Endodermal cell (in vitro differentiated cells): ENCODE results near the gene EFNA5. TPM values are rescaled to one million over a fixed set of nuclear protein-coding genes. Genes with fewer than 3 reads are reported as not detected.

ENCODE experiments used
- DNase-seq: peaks from one replicate; pipeline ENCODE4 v3.0.0-alpha.2; 2017
- H3K27ac ChIP-seq: 2 replicates; pipeline ENCODE4 v1.5.1; 2013; ENCODE audit warnings: mild to moderate bottlenecking, low read depth, low read length, moderate library complexity
- H3K27me3 ChIP-seq: 2 replicates; pipeline ENCODE4 v1.6.1; 2013; ENCODE audit warnings: mild to moderate bottlenecking, low read length, moderate library complexity; ENCODE audit not compliant: insufficient read depth, control insufficient read depth, poor library complexity, severe bottlenecking
- H3K36me3 ChIP-seq: 2 replicates; pipeline ENCODE4 v1.7.0; 2013; ENCODE audit warnings: mild to moderate bottlenecking, low read length, moderate library complexity; ENCODE audit not compliant: control insufficient read depth, insufficient read depth
- H3K4me1 ChIP-seq: one replicate; pipeline ENCODE4 v1.7.0; 2013; ENCODE audit warnings: low read length; ENCODE audit not compliant: control insufficient read depth, insufficient read depth
- H3K4me3 ChIP-seq: 2 replicates; pipeline ENCODE4 v1.5.1; 2013; ENCODE audit warnings: mild to moderate bottlenecking, low read length, moderate library complexity
- H3K9ac ChIP-seq: 2 replicates; pipeline ENCODE4 v1.6.1; 2013; ENCODE audit warnings: mild to moderate bottlenecking, low read length, moderate library complexity; ENCODE audit not compliant: poor library complexity, severe bottlenecking; ENCODE audit errors: extremely low read depth
- H3K9me3 ChIP-seq: 2 replicates; pipeline ENCODE4 v1.6.1; 2013; ENCODE audit warnings: mild to moderate bottlenecking, low read length, moderate library complexity; ENCODE audit not compliant: control insufficient read depth
- H3K27ac Mint-ChIP-seq: 2 replicates; pipeline ENCODE4 v1.8.0; 2020; ENCODE audit warnings: mixed read lengths
- H3K27me3 Mint-ChIP-seq: 2 replicates; pipeline ENCODE4 v1.8.0; 2021; ENCODE audit warnings: mild to moderate bottlenecking, mixed read lengths; ENCODE audit not compliant: insufficient read depth
- H3K36me3 Mint-ChIP-seq: 2 replicates; pipeline ENCODE4 v1.8.0; 2020; ENCODE audit warnings: low read depth, mixed read lengths
- H3K4me1 Mint-ChIP-seq: 2 replicates; pipeline ENCODE4 v1.8.0; 2020; ENCODE audit warnings: mixed read lengths
- H3K4me3 Mint-ChIP-seq: 2 replicates; pipeline ENCODE4 v1.8.0; 2020; ENCODE audit warnings: mild to moderate bottlenecking, moderate library complexity, mixed read lengths
- H3K9me3 Mint-ChIP-seq: 2 replicates; pipeline ENCODE4 v1.8.0; 2020; ENCODE audit warnings: mild to moderate bottlenecking, mixed read lengths
- WGBS, 2 experiments: methylation state at CpG; one replicate each; pipeline versions ENCODE4 v1.1.5 to v1.1.7; 2013; ENCODE audit warnings: missing lambda C conversion rate in 2 of 2, mixed read lengths in 1 of 2; ENCODE audit not compliant: insufficient coverage in 1 of 2, insufficient read length in 1 of 2; 5-methylcytosine and 5-hydroxymethylcytosine counted together
- total RNA-seq, 2 donors: library from RNA; stranded (reverse); fragmentation: NEBNext Ultra II Directional in 1 of 2; extraction: Animal tissue kit (Norgen Biotek cat#: 25700) in 1 of 2; gene quantifications; 2 replicates in 1 of 2; 3 replicates in 1 of 2; pipeline ENCODE4 v1.2.1, GENCODE V29; 2021
- TF ChIP-seq, protein P1 (sequence below): fragments of 200-600 bp; sonication (generic); conservative IDR thresholded peaks from 2 replicates; pipeline ENCODE4 v1.5.0; 2021; ENCODE audit warnings: antibody characterized with exemption, mild to moderate bottlenecking

The EFNA5 gene
- total RNA-seq, 2 donors from 2014 or later, result 53.3 to 63.1 TPM

DNA sequence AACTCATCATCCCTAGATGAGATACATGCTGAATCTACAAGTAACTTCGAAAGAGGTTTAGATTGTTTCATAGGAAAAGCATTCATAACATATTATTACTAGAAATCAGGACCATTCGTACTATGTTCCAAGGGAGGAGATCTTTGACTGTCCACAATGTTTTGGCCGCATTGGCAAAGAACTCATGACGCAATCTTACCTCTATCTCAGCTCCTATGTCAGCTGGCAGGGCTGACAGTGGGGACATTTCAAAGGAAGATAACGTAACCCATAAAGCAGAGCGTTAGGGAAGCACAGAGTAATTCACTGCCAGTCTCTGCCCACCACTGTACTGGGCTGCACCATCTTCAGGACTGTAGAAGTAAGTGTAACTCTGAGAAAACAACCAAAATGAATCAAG lies 69.7 kb downstream of the EFNA5 start:
- Mint-ChIP-seq H3K27ac (no peak overlapping the region), H3K9me3 (no peaks in the 10 kb centered on the region), H3K4me1 (peaks cover 40% of the 10 kb centered on the region), H3K27me3 (no peaks in the 10 kb centered on the region), H3K4me3 (no peak overlapping the region), H3K36me3 (peaks cover 2% of the 10 kb centered on the region)
- Histone ChIP-seq H3K27me3 (no peaks in the 10 kb centered on the region), H3K9me3 (no peaks in the 10 kb centered on the region), H3K4me3 (no peak overlapping the region), H3K36me3 (peaks cover 22% of the 10 kb centered on the region), H3K4me1 (peaks cover 26% of the 10 kb centered on the region), H3K9ac (no peak overlapping the region), H3K27ac (no peak overlapping the region)
- no peak for DNase-seq
- WGBS, 2 experiments, result 70 to 77% methylated on average over 4 to 6 of the region's 6 CpGs
- TF ChIP-seq, protein P1, sequence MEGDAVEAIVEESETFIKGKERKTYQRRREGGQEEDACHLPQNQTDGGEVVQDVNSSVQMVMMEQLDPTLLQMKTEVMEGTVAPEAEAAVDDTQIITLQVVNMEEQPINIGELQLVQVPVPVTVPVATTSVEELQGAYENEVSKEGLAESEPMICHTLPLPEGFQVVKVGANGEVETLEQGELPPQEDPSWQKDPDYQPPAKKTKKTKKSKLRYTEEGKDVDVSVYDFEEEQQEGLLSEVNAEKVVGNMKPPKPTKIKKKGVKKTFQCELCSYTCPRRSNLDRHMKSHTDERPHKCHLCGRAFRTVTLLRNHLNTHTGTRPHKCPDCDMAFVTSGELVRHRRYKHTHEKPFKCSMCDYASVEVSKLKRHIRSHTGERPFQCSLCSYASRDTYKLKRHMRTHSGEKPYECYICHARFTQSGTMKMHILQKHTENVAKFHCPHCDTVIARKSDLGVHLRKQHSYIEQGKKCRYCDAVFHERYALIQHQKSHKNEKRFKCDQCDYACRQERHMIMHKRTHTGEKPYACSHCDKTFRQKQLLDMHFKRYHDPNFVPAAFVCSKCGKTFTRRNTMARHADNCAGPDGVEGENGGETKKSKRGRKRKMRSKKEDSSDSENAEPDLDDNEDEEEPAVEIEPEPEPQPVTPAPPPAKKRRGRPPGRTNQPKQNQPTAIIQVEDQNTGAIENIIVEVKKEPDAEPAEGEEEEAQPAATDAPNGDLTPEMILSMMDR, result no peak

DNA sequence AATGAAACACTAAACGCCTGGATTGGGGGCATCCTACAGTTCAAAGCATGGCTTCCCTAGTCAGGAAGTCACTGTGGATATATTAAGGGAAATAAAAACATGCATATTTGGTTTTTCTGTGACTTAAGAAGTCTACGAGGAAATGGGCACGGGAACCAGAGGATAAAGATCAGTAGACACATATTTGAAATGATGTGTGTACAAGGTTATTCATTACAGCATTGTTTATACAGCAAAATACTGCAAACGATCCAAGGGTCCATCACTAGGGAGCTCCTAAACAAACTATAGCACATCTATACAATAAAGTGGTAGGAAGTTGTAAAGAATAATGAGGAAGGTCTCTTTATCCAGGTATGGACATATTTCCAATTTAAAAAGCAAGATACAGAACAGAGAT lies 71.8 kb downstream of the EFNA5 start:
- 89 to 95% methylated on average over 1 to 3 of the region's 4 CpGs for WGBS, 2 experiments
- no peak for DNase-seq
- Histone ChIP-seq H3K27me3 (no peaks in the 10 kb centered on the region), H3K4me1 (peaks cover 11% of the 10 kb centered on the region), H3K27ac (no peak overlapping the region), H3K9ac (no peak overlapping the region), H3K9me3 (no peaks in the 10 kb centered on the region), H3K4me3 (no peak overlapping the region), H3K36me3 (peaks cover 28% of the 10 kb centered on the region)
- TF ChIP-seq, protein P1, result no peak
- H3K4me3 Mint-ChIP-seq, result no peak overlapping the region
- H3K27ac Mint-ChIP-seq, result no peak overlapping the region
- peaks cover 22% of the 10 kb centered on the region for H3K4me1 Mint-ChIP-seq
- no peaks in the 10 kb centered on the region for H3K9me3 Mint-ChIP-seq
- H3K27me3 Mint-ChIP-seq, result no peaks in the 10 kb centered on the region
- H3K36me3 Mint-ChIP-seq, result peaks cover 2% of the 10 kb centered on the region

DNA sequence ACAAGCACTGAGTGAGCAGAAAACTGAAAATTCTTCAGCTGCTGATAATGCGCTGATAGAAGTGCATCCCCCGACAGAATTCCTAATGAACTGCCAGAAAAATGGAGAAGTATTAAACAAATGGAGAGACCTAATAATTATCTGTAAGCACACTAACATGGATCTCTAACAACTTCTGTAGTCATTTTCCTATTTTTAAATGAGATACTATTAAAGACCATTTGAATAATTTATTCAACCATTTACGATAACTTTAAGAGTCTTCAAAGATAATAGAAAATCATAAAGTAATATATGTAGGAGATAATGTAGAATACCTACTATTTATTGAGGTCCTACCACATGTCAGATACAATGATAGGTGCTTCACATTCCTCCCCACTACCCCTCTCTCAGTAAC lies 72.9 kb downstream of the EFNA5 start:
- Histone ChIP-seq H3K4me3 (no peak overlapping the region), H3K27ac (no peak overlapping the region), H3K9ac (no peak overlapping the region), H3K27me3 (no peaks in the 10 kb centered on the region), H3K9me3 (no peaks in the 10 kb centered on the region), H3K4me1 (peaks cover under 1% of the 10 kb centered on the region), H3K36me3 (peaks cover 28% of the 10 kb centered on the region)
- no peaks in the 10 kb centered on the region for H3K27me3 Mint-ChIP-seq
- no peak for DNase-seq
- H3K9me3 Mint-ChIP-seq, result no peaks in the 10 kb centered on the region
- 100% methylated on average over 2 of the region's 3 CpGs for WGBS, 2 experiments
- peaks cover 13% of the 10 kb centered on the region for H3K4me1 Mint-ChIP-seq
- H3K36me3 Mint-ChIP-seq, result peaks cover 2% of the 10 kb centered on the region
- TF ChIP-seq, protein P1, result no peak
- no peak overlapping the region for H3K27ac Mint-ChIP-seq
- H3K4me3 Mint-ChIP-seq, result no peak overlapping the region
